ENCODE measurements around the gene AAGAB.

AAGAB gene

GRCh38 chr15:67207555-67208207 lies 46.8 kb downstream of the AAGAB start:
- no peak for DNase-seq

GRCh38 chr15:67202991-67203390 lies 51.5 kb downstream of the AAGAB start:
- DNase-seq = no peak

GRCh38 chr15:67202091-67202490 lies 52.4 kb downstream of the AAGAB start:
- DNase-seq = no peak

GRCh38 chr15:67201136-67201535 lies 53.3 kb downstream of the AAGAB start:
- DNase-seq = no peak

GRCh38 chr15:67199881-67200763 lies 54.3 kb downstream of the AAGAB start:
- no peak for DNase-seq

- DNase-seq = no peak
Observed at GRCh38 chr15:67199391-67199790, 55.1 kb downstream of the AAGAB start.

- DNase-seq = no peak
Observed at GRCh38 chr15:67198157-67198754, 56.2 kb downstream of the AAGAB start.

- DNase-seq = no peak
Observed at GRCh38 chr15:67197364-67197695, 57.1 kb downstream of the AAGAB start.

- DNase-seq = no peak
Observed at GRCh38 chr15:67196672-67197363, 57.6 kb downstream of the AAGAB start.

- no peak for DNase-seq
Observed at GRCh38 chr15:67196222-67196621, 58.2 kb downstream of the AAGAB start.

GRCh38 chr15:67195305-67195704 lies 59.2 kb downstream of the AAGAB start:
- DNase-seq = no peak

GRCh38 chr15:67194171-67195114 lies 60.0 kb downstream of the AAGAB start:
- no peak for DNase-seq

GRCh38 chr15:67193223-67193990 lies 61.1 kb downstream of the AAGAB start:
- DNase-seq = no peak

GRCh38 chr15:67192185-67192820 lies 62.2 kb downstream of the AAGAB start:
- no peak for DNase-seq

- no peak for DNase-seq
Observed at GRCh38 chr15:67190813-67191212, 63.6 kb downstream of the AAGAB start.

GRCh38 chr15:67190326-67190725 lies 64.1 kb downstream of the AAGAB start:
- no peak for DNase-seq

GRCh38 chr15:67189326-67190051 lies 65.0 kb downstream of the AAGAB start:
- no peak for DNase-seq

GRCh38 chr15:67188551-67189218 lies 65.8 kb downstream of the AAGAB start:
- no peak for DNase-seq

- DNase-seq = no peak
Observed at GRCh38 chr15:67187351-67187854, 67.1 kb downstream of the AAGAB start.

Data from NCI-H1436 treated with DMSO at 0.1 percent for 48 hours (cell line).